Measurements from ENCODE around the gene ITGA11.
A peak's percentile ranks its signal among the peaks of the same experiment; 100 is the strongest.

The ITGA11 gene

DNA sequence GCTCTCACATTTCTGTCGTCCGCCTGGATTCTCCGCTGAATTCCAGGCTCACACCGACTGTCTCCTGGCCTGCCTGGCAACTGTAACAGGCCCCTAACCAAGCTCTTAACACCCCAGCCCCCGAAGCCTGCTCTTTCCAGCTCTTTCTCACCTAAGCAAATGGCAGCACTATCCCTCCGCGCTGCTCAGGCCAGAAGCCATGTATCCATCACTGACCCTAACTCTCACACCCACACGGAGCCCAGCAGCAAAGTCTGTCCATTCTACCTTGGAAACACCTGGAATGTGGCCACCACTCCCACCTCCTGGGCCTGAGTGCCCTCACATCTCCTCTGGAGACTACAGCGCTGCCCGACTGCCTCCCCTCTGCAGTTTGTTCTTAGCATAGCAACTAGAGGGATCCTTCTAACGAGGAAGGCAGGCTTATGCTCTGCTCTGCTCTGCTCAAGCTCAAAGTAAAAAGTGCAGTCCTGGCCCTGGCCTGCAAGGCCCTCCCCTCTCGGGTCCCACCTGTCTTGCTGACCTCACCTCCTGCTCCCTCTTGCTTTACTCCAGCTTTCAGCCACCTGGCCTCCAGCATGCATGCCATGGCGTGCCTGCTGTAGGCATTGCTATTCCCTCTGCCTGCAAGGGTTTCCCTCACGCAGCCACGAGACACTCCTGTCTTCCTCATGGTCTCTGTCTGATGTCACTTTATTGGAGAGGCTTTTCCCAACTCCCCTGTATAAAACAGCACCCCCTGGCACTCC is 127.2 kb downstream of the ITGA11 start:
- no peak overlapping the region for H3K4me3 ChIP-seq (ENCODE audit: low read length)
- H3K4me1 ChIP-seq (ENCODE audit: control insufficient read depth, insufficient read depth, low read length), result peaks cover 3% of the 10 kb centered on the region
- no peaks in the 10 kb centered on the region for H3K36me3 ChIP-seq (ENCODE audit: control insufficient read depth, insufficient read depth, low read length)
- no peaks in the 10 kb centered on the region for H3K27me3 ChIP-seq (ENCODE audit: control insufficient read depth, insufficient read depth, low read length)
- H3K9ac ChIP-seq (ENCODE audit: low read length), result no peak overlapping the region
- no peak overlapping the region for H3K27ac ChIP-seq (ENCODE audit: low read depth, low read length)

GRCh38 chr15:68303560-68304436 is 128.2 kb downstream of the ITGA11 start:
- Histone ChIP-seq H3K4me1 (ENCODE audit: control insufficient read depth, insufficient read depth, low read length) (peaks cover 7% of the 10 kb centered on the region), H3K27ac (ENCODE audit: low read depth, low read length) (no peak overlapping the region), H3K27me3 (ENCODE audit: control insufficient read depth, insufficient read depth, low read length) (no peaks in the 10 kb centered on the region), H3K36me3 (ENCODE audit: control insufficient read depth, insufficient read depth, low read length) (no peaks in the 10 kb centered on the region), H3K9ac (ENCODE audit: low read length) (no peak overlapping the region), H3K4me3 (ENCODE audit: low read length) (no peak overlapping the region)

DNA sequence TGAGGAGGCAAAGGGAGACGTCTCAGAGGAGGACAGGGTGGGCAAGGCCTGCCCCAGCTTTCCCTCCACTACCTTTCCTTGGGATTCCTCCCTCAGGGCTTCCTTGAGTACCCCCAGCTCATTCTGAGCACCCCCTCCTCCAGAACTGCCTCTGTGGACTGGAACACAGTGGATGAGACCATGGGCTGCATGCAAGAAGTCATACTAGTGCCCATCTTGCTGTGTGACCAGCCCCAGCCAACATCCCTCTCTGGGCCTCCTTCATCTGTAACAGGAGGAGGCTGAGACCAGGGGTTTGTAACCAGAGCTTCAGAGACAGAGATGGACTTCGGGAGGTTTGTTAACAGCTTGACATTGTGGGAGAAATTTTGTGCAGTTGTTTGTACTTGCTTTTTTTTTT is 128.8 kb downstream of the ITGA11 start:
- Histone ChIP-seq H3K27me3 (ENCODE audit: control insufficient read depth, insufficient read depth, low read length) (no peaks in the 10 kb centered on the region), H3K27ac (ENCODE audit: low read depth, low read length) (no peak overlapping the region), H3K36me3 (ENCODE audit: control insufficient read depth, insufficient read depth, low read length) (no peaks in the 10 kb centered on the region), H3K9ac (ENCODE audit: low read length) (no peak overlapping the region), H3K4me1 (ENCODE audit: control insufficient read depth, insufficient read depth, low read length) (peaks cover 7% of the 10 kb centered on the region), H3K4me3 (ENCODE audit: low read length) (no peak overlapping the region)

GRCh38 chr15:68302729-68303128 is 129.2 kb downstream of the ITGA11 start:
- peaks cover 7% of the 10 kb centered on the region for H3K4me1 ChIP-seq (ENCODE audit: control insufficient read depth, insufficient read depth, low read length)
- H3K27ac ChIP-seq (ENCODE audit: low read depth, low read length), result no peak overlapping the region
- H3K36me3 ChIP-seq (ENCODE audit: control insufficient read depth, insufficient read depth, low read length), result no peaks in the 10 kb centered on the region
- H3K4me3 ChIP-seq (ENCODE audit: low read length), result no peak overlapping the region
- H3K27me3 ChIP-seq (ENCODE audit: control insufficient read depth, insufficient read depth, low read length), result no peaks in the 10 kb centered on the region
- H3K9ac ChIP-seq (ENCODE audit: low read length), result no peak overlapping the region

DNA sequence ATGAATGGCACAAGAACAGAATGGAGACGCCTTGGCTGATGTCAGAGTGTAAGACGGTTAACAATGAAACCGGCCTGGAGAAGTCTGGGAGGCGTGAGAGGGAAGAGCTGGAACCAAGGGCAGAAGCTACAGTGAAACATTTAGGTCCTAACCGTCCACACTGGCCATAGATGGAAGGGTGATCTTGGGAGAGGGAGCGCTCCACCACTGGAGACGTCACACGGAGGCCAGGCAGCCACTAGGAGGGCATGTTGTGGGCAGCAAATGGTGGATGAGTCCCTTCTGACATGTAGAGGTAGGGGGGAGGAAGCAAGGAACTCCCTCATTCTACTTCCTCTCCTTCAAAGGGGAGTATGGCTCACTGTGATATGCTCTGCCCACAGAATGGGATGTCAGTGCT is 130.7 kb downstream of the ITGA11 start:
- Histone ChIP-seq H3K9ac (ENCODE audit: low read length) (no peak overlapping the region), H3K36me3 (ENCODE audit: control insufficient read depth, insufficient read depth, low read length) (no peaks in the 10 kb centered on the region), H3K4me1 (ENCODE audit: control insufficient read depth, insufficient read depth, low read length) (peaks cover 5% of the 10 kb centered on the region), H3K27ac (ENCODE audit: low read depth, low read length) (no peak overlapping the region), H3K4me3 (ENCODE audit: low read length) (no peak overlapping the region), H3K27me3 (ENCODE audit: control insufficient read depth, insufficient read depth, low read length) (no peaks in the 10 kb centered on the region)

DNA sequence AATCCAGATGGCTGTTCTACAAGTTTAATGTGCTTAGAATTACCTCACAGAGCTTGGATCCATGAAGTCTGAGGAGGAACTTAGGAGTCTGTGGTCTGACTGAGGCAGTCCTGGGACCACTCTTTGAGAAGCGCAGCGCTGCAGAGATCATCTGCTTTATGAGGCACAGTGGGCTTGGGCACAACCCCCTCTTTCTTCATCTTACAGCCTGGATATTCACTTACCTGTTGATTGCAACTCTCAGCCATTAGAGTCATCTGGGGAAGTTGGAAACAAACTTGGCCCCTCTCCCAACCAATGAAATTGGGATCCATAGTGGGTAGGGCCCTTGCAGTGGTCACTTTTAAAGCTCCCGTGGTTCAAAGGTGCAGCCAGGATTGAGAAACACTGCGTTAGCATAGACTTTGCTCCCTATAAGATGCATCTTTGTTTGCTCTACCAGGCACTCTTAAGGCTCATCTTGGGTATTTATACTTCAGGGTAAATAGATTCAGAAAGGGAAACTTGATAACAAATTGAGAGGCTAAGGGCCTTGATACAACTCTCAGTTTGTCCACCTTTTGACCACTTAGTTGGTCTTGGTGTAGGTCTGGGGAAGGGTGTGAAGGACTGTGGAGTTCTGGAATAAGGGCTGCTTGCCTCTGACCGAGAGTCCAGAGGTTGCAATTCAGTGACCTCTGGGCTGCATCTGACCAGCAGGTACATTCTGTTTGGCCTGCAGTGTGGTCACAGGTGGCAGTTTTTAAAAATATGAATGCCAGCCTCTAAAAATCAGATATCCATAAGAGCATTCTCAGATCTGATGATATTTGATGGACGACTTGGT is 131.6 kb downstream of the ITGA11 start:
- no peaks in the 10 kb centered on the region for H3K36me3 ChIP-seq (ENCODE audit: control insufficient read depth, insufficient read depth, low read length)
- H3K4me1 ChIP-seq (ENCODE audit: control insufficient read depth, insufficient read depth, low read length), result peaks cover 9% of the 10 kb centered on the region
- H3K9ac ChIP-seq (ENCODE audit: low read length), result no peak overlapping the region
- no peak overlapping the region for H3K4me3 ChIP-seq (ENCODE audit: low read length)
- no peaks in the 10 kb centered on the region for H3K27me3 ChIP-seq (ENCODE audit: control insufficient read depth, insufficient read depth, low read length)
- H3K27ac ChIP-seq (ENCODE audit: low read depth, low read length), result no peak overlapping the region

DNA sequence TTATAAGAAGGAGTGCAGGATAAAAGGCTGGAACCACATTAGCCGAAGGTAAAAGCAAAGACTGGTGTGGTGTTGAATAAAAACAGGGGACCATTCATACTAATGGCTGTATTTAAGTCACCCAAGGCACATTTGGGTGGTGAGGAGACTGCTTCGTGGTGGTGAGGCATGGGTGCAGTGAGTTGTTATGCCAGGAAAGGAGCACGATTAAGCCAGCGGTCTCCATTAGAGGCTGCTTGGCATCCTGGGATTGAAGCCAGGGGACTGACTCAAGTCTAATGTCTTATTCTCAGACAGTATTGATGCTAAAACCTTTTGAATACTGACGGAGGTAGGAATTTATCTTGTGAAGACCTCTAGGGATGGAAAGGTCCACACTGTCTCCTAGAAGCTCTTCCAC is 132.5 kb downstream of the ITGA11 start:
- H3K4me1 ChIP-seq (ENCODE audit: control insufficient read depth, insufficient read depth, low read length), result peaks cover 10% of the 10 kb centered on the region
- H3K27me3 ChIP-seq (ENCODE audit: control insufficient read depth, insufficient read depth, low read length), result no peaks in the 10 kb centered on the region
- no peak overlapping the region for H3K9ac ChIP-seq (ENCODE audit: low read length)
- H3K4me3 ChIP-seq (ENCODE audit: low read length), result peak overlapping the region; percentile 37
- H3K27ac ChIP-seq (ENCODE audit: low read depth, low read length), result peak overlapping the region; percentile 18
- no peaks in the 10 kb centered on the region for H3K36me3 ChIP-seq (ENCODE audit: control insufficient read depth, insufficient read depth, low read length)

DNA sequence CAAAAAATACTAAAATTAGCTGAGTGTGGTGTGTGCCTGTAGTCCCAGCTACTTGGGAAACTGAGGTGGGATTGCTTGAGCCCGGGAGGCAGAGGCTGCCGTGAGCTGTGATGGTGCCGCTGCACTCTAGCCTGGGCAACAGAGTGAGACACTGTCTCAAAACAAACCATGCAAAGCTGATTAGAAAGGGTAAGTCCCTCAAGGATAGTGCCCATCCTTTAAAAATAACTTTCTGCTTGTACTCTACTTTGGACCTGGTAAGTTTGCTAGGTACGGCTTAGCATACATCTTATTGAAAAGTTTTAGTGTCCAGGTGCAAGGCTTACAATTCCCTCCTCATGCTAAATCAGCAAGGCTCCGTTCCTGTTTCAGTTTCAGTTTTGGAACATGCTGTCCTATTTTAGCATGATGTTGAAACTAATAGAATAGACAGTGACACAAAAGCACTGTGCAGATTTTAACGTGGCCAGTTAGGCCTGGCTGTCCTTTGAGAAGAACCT is 133.0 kb downstream of the ITGA11 start:
- Histone ChIP-seq H3K27ac (ENCODE audit: low read depth, low read length) (peak overlapping the region; percentile 3), H3K4me1 (ENCODE audit: control insufficient read depth, insufficient read depth, low read length) (peaks cover 10% of the 10 kb centered on the region), H3K36me3 (ENCODE audit: control insufficient read depth, insufficient read depth, low read length) (no peaks in the 10 kb centered on the region), H3K27me3 (ENCODE audit: control insufficient read depth, insufficient read depth, low read length) (no peaks in the 10 kb centered on the region), H3K9ac (ENCODE audit: low read length) (no peak overlapping the region), H3K4me3 (ENCODE audit: low read length) (peak overlapping the region; percentile 51)

- Histone ChIP-seq H3K27me3 (ENCODE audit: control insufficient read depth, insufficient read depth, low read length) (no peaks in the 10 kb centered on the region), H3K27ac (ENCODE audit: low read depth, low read length) (no peak overlapping the region), H3K36me3 (ENCODE audit: control insufficient read depth, insufficient read depth, low read length) (no peaks in the 10 kb centered on the region), H3K4me3 (ENCODE audit: low read length) (no peak overlapping the region), H3K4me1 (ENCODE audit: control insufficient read depth, insufficient read depth, low read length) (peaks cover 10% of the 10 kb centered on the region), H3K9ac (ENCODE audit: low read length) (no peak overlapping the region)
Observed at GRCh38 chr15:68298336-68298735, 133.6 kb downstream of the ITGA11 start.

DNA sequence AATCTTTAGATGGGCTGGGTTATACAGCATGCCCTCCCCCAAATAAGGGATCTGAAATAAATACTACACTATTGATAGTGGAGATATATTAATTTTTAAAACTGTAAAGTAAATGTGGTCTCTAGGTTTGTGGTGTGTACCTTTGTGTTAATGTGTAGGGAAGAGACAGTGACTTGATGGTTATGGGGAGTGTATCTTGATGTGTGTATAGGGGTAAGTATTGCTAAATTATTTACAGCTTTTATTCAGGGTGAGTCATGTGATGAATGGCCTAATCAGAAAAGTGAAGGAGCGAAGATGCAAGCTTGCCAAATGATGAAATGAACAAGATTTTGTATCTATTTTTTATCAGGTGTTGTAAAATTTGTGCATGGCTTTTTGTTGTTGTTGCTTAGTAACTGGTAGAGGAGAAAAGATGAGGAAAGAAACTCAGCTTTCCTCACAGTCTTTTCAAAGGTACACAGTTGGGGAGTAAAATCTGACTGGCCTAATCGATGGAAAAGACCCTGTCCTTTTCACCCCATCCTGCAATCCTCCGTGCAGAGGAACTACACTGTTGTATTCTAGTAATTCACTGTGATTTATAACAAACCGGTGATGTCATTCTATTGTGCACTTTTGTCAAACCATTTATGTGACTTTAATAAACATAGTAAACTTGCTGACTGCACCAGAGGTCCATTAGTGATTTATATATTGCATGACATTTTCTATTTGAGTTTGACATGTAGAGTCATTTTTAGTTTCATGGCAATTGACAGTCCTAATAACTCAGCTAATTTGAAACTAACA is 136.8 kb downstream of the ITGA11 start:
- Histone ChIP-seq H3K9ac (ENCODE audit: low read length) (no peak overlapping the region), H3K4me1 (ENCODE audit: control insufficient read depth, insufficient read depth, low read length) (peaks cover 15% of the 10 kb centered on the region), H3K4me3 (ENCODE audit: low read length) (no peak overlapping the region), H3K36me3 (ENCODE audit: control insufficient read depth, insufficient read depth, low read length) (peaks cover 7% of the 10 kb centered on the region), H3K27me3 (ENCODE audit: control insufficient read depth, insufficient read depth, low read length) (no peaks in the 10 kb centered on the region), H3K27ac (ENCODE audit: low read depth, low read length) (no peak overlapping the region)

- Histone ChIP-seq H3K9ac (ENCODE audit: low read length) (no peak overlapping the region), H3K36me3 (ENCODE audit: control insufficient read depth, insufficient read depth, low read length) (peaks cover 11% of the 10 kb centered on the region), H3K27me3 (ENCODE audit: control insufficient read depth, insufficient read depth, low read length) (no peaks in the 10 kb centered on the region), H3K27ac (ENCODE audit: low read depth, low read length) (no peak overlapping the region), H3K4me3 (ENCODE audit: low read length) (no peak overlapping the region), H3K4me1 (ENCODE audit: control insufficient read depth, insufficient read depth, low read length) (peaks cover 10% of the 10 kb centered on the region)
Observed at GRCh38 chr15:68292967-68293366, 139.0 kb downstream of the ITGA11 start.

All from rectal smooth muscle tissue (tissue), 1 donor.